ENCODE measurements around the gene PCSK1N. TPM values are rescaled to one million over a fixed set of nuclear protein-coding genes. Genes with fewer than 3 reads are reported as not detected.
"Not testable (repeated sequence)": the region's sequence is repeated elsewhere in the genome, so short reads cannot be mapped to it uniquely, and the experiment has no call there.

PCSK1N gene
- total RNA-seq, 3 donors from 2014 or later: 2.8 to 3.4 (median 2.9) TPM

DNA sequence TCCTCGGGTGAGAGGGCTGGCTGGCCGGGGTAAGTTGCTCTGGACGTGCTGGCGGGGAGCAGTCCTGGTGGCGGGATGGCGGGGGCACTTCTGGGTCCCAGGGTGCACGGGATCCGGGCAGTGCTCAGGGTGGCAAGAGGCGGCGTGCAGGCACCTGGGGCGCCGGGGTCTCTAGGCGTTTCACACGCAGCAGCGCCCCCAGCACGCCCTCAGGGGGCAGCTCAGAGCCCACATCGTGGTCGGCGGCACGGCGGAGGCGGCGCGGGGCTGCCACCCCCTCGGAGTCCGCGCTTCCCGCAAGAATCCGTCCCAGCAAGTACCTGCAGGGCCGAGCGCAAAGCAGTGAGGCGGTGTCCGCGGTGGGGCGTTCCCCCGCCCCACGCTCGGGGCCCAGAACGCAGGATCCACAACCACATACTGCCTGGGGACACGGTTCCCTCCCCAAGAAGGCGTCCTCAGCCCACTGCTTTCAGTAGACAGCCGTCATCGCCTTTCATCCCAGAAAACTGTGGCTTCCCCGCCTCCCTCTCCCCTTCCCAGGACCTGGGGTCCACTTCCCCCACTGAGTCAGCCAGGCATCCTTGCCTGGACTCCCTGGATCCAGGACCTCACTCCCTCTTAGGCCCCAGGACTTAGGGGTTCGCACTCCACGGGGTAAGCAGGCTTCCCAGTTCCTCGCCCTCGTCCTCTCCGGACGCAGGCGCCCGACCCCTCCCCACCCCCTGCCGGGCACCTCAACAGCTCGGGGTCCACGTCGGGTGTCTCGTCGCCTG is 4.1 kb downstream of the PCSK1N start:
- peaks cover 17% of the 10 kb centered on the region for H3K4me1 Mint-ChIP-seq (ENCODE audit: low read depth)
- no peaks in the 10 kb centered on the region for H3K36me3 Mint-ChIP-seq (ENCODE audit: insufficient read depth)
- no peak overlapping the region for H3K4me3 Mint-ChIP-seq
- H3K9me3 Mint-ChIP-seq: no peaks in the 10 kb centered on the region
- H3K27me3 Mint-ChIP-seq (ENCODE audit: low read depth): peaks cover 52% of the 10 kb centered on the region
- DNase-seq (no peak), ATAC-seq (no peak)

DNA sequence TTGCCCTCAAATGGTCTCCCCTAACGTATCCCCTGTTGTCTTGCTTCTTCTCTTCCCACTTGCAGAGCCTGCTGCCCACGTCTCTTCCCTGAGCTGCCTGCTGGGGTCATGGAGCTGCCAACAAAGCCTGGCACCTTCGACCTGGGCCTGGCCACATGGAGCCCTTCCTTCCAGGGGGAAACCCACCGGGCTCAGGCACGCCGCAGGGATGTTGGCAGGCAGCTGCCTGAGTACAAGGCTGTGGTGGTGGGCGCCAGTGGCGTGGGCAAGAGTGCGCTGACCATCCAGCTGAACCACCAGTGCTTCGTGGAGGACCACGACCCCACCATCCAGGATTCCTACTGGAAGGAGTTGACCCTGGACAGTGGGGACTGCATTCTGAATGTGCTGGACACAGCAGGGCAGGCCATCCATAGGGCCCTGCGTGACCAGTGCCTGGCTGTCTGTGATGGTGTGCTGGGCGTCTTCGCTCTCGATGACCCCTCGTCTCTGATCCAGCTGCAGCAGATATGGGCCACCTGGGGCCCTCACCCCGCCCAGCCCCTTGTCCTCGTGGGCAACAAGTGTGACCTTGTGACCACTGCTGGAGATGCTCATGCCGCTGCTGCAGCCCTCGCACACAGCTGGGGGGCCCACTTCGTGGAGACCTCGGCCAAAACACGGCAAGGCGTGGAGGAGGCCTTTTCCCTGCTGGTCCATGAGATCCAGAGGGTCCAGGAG is 6.2 kb downstream of the PCSK1N start:
- DNase-seq (no peak), ATAC-seq (no peak)
- Mint-ChIP-seq H3K4me3 (no peak overlapping the region), H3K36me3 (ENCODE audit: insufficient read depth) (no peaks in the 10 kb centered on the region), H3K9me3 (no peaks in the 10 kb centered on the region), H3K4me1 (ENCODE audit: low read depth) (peaks cover 9% of the 10 kb centered on the region), H3K27me3 (ENCODE audit: low read depth) (peaks cover 45% of the 10 kb centered on the region)

DNA sequence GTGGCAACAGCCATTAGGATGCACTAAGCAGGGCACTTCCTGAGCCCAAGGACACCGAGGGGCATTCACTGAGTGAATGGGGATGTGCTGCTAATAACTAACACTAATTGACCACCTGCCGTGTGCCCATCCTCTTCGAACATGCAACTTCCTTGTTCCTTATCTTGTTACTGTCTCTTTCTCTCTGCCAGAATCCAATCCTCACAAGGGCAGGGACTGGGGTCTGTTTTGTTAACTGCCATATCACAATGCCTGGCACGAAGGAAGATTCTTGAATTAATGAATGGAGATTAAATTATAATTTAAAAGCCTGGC is 7.8 kb downstream of the PCSK1N start:
- Mint-ChIP-seq H3K36me3 (ENCODE audit: insufficient read depth) (no peaks in the 10 kb centered on the region), H3K27me3 (ENCODE audit: low read depth) (peaks cover 29% of the 10 kb centered on the region), H3K9me3 (no peaks in the 10 kb centered on the region), H3K4me1 (ENCODE audit: low read depth) (peaks cover 7% of the 10 kb centered on the region), H3K4me3 (no peak overlapping the region)
- ATAC-seq (no peak), DNase-seq (no peak)

DNA sequence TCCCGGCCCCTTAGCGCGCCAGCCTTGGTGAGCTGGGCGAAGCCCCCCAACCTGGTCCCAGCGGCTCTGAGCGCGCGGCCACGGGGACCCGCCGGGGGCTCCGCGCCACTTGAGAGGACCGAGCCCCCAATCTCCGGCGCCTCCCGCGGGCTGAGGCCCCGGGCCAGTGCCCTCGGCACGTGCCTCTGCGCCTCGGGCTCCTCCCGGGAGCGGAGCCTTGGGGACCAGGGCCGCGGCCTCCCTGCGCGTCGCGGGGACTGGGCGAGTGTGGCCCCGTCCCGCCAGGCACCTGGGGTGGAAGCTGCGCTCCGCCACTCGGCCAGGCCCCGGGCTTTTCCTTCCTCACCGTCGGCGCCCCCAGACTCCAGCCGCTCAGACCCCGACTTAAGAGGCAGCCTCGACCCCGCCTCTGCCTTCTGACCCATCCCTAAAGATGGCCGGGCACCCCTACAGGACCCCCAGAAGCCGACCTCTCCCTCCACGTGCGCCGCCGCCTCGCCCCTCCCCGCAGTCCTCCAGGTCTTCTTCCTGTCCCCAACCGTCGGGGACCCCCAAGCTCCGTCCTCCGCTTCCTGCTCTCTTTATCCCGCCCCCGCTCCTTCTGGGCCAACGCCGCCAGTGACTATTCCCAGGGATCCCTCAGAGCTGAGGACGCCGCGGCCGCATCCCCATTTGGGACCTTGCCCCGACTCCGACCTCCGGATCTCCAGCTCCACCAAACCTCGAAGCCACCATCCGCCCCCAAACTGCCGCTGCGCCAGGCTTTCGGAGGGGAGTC is 8.3 kb downstream of the PCSK1N start:
- no peak overlapping the region for H3K4me3 Mint-ChIP-seq
- ATAC-seq (peak; percentile 11 to 18), DNase-seq (no peak)
- peaks cover under 1% of the 10 kb centered on the region for H3K36me3 Mint-ChIP-seq (ENCODE audit: insufficient read depth)
- peaks cover 27% of the 10 kb centered on the region for H3K27me3 Mint-ChIP-seq (ENCODE audit: low read depth)
- H3K9me3 Mint-ChIP-seq: no peaks in the 10 kb centered on the region
- H3K4me1 Mint-ChIP-seq (ENCODE audit: low read depth): peaks cover 7% of the 10 kb centered on the region

DNA sequence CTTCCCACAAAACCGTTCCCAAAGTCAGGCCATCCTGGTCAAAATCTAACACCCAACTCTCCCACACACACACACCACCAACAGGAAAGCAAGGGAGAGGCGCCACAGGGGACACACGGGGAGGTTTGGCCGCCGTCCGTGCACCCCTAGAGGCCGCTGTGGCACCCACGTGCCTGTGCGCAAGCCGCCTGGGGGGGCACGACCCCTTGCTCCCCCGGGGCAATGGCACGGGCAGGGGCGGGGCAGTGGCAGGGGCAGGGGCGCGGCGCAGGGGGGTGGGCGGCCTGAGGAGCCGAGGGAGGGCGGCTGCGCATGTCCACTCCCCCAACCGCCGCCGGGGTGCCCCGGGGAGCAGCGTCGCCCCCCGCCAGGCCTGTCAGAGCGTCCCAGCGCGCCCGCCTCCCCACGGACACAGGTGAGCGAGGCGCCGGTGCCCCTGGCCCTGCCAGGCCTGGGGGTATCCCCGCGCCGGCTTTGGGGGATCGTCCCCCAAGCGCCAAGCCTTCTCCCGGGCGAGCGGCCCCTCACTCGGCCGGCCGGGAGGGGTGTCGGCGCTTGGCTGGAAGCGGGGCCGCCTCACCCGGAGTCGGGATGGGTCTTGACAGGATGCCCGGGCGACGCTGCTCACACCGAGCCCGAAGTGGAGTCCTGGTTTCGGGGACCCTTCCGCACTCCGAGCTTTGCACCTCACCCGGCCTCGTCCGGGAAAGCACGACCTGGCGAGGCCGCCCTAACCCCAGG is 9.1 kb downstream of the PCSK1N start, which contains the start of gene ERAS:
Gene ERAS (plus strand): TSS at position 379 of the 741 bp plus-strand sequence. CDS start 2,611 bp downstream, outside the sequence.
- peaks cover 2% of the 10 kb centered on the region for H3K36me3 Mint-ChIP-seq (ENCODE audit: insufficient read depth)
- H3K4me1 Mint-ChIP-seq (ENCODE audit: low read depth): peaks cover 7% of the 10 kb centered on the region
- no peak within 1 kb of the TSS for H3K4me3 Mint-ChIP-seq
- H3K27me3 Mint-ChIP-seq (ENCODE audit: low read depth): peaks cover 27% of the 10 kb centered on the region
- ATAC-seq (peak; percentile 48 to 54), DNase-seq (no peak)
- no peaks in the 10 kb centered on the region for H3K9me3 Mint-ChIP-seq

DNA sequence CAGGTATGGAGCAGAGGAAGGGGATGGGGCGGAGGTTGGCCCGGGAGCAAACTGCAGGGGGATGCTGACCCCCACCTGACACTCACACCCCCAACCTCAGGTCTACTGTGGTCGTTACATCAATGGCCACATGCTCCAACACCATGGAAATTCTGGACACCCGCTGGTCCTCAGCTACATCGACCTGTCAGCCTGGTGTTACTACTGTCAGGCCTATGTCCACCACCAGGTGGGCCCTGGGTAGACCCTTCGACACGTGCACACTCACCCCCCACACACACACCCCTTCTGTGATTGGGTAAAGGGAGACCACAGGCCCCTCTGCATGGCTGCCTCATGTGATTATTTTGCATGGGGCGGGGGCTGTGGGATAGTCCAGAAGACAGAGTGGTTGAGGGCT is 11.3 kb downstream of the PCSK1N start:
- no peak for ATAC-seq

DNA sequence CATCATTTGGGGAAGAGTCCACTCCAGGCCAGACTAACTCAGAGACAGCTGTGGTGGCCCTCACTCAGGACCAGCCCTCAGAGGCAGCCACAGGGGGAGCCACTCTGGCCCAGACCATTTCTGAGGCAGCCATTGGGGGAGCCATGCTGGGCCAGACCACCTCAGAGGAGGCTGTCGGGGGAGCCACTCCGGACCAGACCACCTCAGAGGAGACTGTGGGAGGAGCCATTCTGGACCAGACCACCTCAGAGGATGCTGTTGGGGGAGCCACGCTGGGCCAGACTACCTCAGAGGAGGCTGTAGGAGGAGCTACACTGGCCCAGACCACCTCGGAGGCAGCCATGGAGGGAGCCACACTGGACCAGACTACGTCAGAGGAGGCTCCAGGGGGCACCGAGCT is 12.4 kb downstream of the PCSK1N start:
- H3K36me3 Mint-ChIP-seq (ENCODE audit: insufficient read depth): peaks cover 7% of the 10 kb centered on the region
- peaks cover 7% of the 10 kb centered on the region for H3K4me1 Mint-ChIP-seq (ENCODE audit: low read depth)
- H3K27me3 Mint-ChIP-seq (ENCODE audit: low read depth): peaks cover 11% of the 10 kb centered on the region
- no peaks in the 10 kb centered on the region for H3K9me3 Mint-ChIP-seq
- H3K4me3 Mint-ChIP-seq: no peak overlapping the region
- DNase-seq: no peak
- ATAC-seq: no peak

More for the DNA sequence above, 11.3 kb downstream of the PCSK1N start:
- Mint-ChIP-seq H3K9me3 (no peaks in the 10 kb centered on the region), H3K4me3 (no peak overlapping the region), H3K36me3 (ENCODE audit: insufficient read depth) (peaks cover 7% of the 10 kb centered on the region), H3K4me1 (ENCODE audit: low read depth) (peaks cover 7% of the 10 kb centered on the region), H3K27me3 (ENCODE audit: low read depth) (peaks cover 17% of the 10 kb centered on the region)
- no peak for DNase-seq

DNA sequence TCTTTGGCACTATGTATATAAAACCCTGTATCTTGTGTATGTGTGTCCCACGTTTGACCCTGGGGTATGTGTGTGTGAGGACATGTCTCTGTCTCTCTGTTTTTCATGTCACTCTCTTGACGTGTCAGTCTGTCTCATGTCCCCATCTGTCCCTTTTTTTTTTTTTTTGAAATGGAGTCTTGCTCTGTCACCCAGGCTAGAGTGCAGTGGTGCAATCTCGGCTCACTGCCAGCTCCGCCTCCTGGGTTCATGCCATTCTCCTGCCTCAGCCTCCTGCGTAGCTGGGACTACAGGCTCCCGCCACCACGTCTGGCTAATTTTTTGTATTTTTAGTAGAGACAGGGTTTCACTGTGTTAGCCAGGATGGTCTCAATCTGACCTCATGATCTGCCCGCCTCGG is 16.0 kb downstream of the PCSK1N start:
- not testable (repeated sequence) for DNase-seq; ATAC-seq; H3K36me3 Mint-ChIP-seq (ENCODE audit: insufficient read depth); H3K4me1 Mint-ChIP-seq (ENCODE audit: low read depth); H3K9me3 Mint-ChIP-seq; H3K27me3 Mint-ChIP-seq (ENCODE audit: low read depth); H3K4me3 Mint-ChIP-seq

DNA sequence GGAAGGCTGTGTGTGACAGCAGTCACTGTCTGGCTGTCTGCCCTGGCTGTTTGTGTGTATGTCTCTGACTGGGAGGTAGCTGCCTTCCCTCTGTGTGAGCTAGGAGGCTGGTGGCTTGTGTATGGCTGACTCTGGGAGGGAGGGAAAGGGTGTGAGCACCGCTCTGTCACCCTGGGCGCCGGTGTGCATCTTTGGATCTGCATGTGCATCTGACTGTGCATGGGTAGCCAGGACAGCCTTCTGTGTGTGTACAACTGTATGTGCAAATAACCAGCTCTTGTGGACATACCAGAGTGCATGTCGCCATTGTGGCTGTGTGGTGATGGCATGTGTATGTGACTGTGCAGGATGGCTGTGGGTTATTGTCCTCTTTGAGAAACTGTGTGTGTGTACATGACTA is 16.5 kb downstream of the PCSK1N start:
- H3K4me1 Mint-ChIP-seq (ENCODE audit: low read depth): no peaks in the 10 kb centered on the region
- ATAC-seq (no peak), DNase-seq (no peak)
- H3K27me3 Mint-ChIP-seq (ENCODE audit: low read depth): no peaks in the 10 kb centered on the region
- peaks cover 9% of the 10 kb centered on the region for H3K36me3 Mint-ChIP-seq (ENCODE audit: insufficient read depth)
- no peak overlapping the region for H3K4me3 Mint-ChIP-seq
- H3K9me3 Mint-ChIP-seq: no peaks in the 10 kb centered on the region

DNA sequence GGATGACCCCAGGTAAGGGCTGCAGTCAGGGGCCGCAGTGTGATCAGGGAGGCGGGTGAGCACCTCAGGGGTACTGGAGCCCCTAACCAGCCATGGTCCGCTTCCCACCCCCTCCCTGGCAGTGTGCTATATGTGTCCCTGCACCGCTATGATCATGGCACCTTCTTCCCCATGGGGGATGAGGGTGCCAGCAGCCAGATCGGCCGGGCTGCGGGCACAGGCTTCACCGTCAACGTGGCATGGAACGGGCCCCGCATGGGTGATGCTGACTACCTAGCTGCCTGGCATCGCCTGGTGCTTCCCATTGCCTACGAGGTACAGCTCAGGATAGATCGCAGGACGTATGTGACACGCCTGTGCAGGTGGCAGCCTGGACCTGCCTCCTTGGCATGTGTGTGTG is 17.3 kb downstream of the PCSK1N start:
- Mint-ChIP-seq H3K4me3 (no peak overlapping the region), H3K9me3 (no peaks in the 10 kb centered on the region), H3K4me1 (ENCODE audit: low read depth) (no peaks in the 10 kb centered on the region), H3K27me3 (ENCODE audit: low read depth) (no peaks in the 10 kb centered on the region), H3K36me3 (ENCODE audit: insufficient read depth) (peaks cover 13% of the 10 kb centered on the region)
- no peak for DNase-seq
- no peak for ATAC-seq

DNA sequence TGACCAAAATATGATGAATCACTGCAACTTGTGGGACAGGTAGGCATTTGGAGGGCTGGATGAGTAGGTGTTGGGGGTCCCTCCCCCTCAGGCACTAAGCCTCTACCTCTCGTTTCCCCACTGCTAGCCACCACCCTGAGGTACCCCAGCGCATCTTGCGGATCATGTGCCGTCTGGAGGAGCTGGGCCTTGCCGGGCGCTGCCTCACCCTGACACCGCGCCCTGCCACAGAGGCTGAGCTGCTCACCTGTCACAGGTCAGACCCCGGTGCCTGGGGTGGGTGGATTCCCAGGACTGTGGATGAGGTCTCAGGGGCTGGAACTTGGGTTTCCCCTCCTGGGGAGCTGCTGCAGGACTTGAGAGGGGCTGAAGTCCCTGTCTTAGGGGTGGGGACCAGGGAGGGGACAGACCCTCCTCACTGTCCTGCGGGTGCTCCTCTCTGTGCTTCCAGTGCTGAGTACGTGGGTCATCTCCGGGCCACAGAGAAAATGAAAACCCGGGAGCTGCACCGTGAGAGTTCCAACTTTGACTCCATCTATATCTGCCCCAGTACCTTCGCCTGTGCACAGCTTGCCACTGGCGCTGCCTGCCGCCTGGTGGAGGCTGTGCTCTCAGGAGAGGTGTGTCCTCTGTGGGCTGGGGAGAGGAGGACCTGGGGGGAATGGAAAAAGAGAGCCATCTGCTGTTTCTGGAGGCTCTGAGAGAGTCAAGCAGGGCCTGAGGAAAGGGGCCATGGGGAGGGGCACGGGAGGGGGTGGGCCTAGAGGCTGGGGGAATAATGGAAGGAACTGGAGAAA is 19.2 kb downstream of the PCSK1N start:
- Mint-ChIP-seq H3K4me1 (ENCODE audit: low read depth) (no peaks in the 10 kb centered on the region), H3K27me3 (ENCODE audit: low read depth) (no peaks in the 10 kb centered on the region), H3K36me3 (ENCODE audit: insufficient read depth) (peaks cover 17% of the 10 kb centered on the region), H3K9me3 (no peaks in the 10 kb centered on the region), H3K4me3 (no peak overlapping the region)
- no peak for DNase-seq
- ATAC-seq: no peak

DNA sequence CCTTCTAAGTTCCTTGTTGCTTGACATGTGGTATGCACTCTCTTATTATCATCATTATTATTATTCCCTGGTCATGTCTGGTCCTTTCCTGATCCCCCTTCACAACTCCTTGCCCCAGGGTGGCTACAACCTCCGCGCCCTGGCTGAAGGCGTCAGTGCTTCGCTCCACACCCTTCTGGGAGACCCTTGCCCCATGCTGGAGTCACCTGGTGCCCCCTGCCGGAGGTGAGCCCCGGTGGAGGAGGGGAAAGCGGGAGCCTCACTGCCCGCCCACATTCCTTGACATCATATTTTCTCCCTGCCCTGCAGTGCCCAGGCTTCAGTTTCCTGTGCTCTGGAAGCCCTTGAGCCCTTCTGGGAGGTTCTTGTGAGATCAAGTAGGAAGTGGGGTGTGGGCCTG is 20.1 kb downstream of the PCSK1N start:
- H3K36me3 Mint-ChIP-seq (ENCODE audit: insufficient read depth): peaks cover 18% of the 10 kb centered on the region
- no peaks in the 10 kb centered on the region for H3K9me3 Mint-ChIP-seq
- no peak for DNase-seq

DNA sequence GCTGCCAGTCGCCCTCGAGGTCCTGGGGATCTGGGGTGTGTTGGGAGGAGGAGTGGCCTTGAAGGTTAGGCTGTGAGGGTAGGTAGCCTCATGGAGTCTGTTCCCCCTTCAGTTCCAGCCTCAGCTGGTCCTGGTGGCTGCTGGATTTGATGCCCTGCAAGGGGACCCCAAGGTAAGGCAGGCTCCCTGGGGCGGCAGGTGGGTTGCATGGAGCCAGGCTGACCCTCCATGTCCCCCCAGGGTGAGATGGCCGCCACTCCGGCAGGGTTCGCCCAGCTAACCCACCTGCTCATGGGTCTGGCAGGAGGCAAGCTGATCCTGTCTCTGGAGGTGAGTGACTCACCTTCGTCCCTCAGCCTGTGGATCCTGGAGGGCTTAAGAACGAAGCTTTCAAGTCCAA is 20.7 kb downstream of the PCSK1N start:
- peaks cover 14% of the 10 kb centered on the region for H3K36me3 Mint-ChIP-seq (ENCODE audit: insufficient read depth)
- ATAC-seq (no peak), DNase-seq (no peak)
- H3K9me3 Mint-ChIP-seq: no peaks in the 10 kb centered on the region
- H3K4me3 Mint-ChIP-seq: no peak overlapping the region
- no peaks in the 10 kb centered on the region for H3K4me1 Mint-ChIP-seq (ENCODE audit: low read depth)
- no peaks in the 10 kb centered on the region for H3K27me3 Mint-ChIP-seq (ENCODE audit: low read depth)

More for the DNA sequence above, 20.1 kb downstream of the PCSK1N start:
- no peaks in the 10 kb centered on the region for H3K27me3 Mint-ChIP-seq (ENCODE audit: low read depth)
- no peaks in the 10 kb centered on the region for H3K4me1 Mint-ChIP-seq (ENCODE audit: low read depth)
- no peak for ATAC-seq
- H3K4me3 Mint-ChIP-seq: no peak overlapping the region
